Spleen (tissue), 11 donors: ENCODE results near the gene MPST. TPM values are rescaled to one million over a fixed set of nuclear protein-coding genes. Genes with fewer than 3 reads are reported as not detected.

Experiments used
- DNase-seq: peaks from one replicate; pipeline ENCODE4 v3.0.0-alpha.2; 2020
- H3K27ac ChIP-seq, 8 donors: fragments of 200-600 bp; sonication (generic) in 7 of 8; 1 replicate in 4 of 8; 2 replicates in 4 of 8; pipeline versions ENCODE4 v1.5.0 to v1.8.0; 2016 to 2021; ENCODE audit warnings: inconsistent platforms in 4 of 8, mild to moderate bottlenecking in 4 of 8, moderate library complexity in 1 of 8
- H3K27me3 ChIP-seq, 7 donors: fragments of 200-600 bp; sonication (generic) in 6 of 7; replicated peaks in 1 of 7; 1 replicate in 4 of 7; 2 replicates in 3 of 7; pipeline versions ENCODE4 v1.5.0 to v1.8.0; 2016 to 2021; ENCODE audit warnings: inconsistent platforms in 3 of 7, mild to moderate bottlenecking in 1 of 7
- H3K36me3 ChIP-seq, 6 donors: fragments of 200-600 bp; sonication (generic) in 5 of 6; 1 replicate in 4 of 6; 2 replicates in 2 of 6; pipeline versions ENCODE4 v1.5.0 to v1.8.0; 2016 to 2021; ENCODE audit warnings: inconsistent platforms in 2 of 6
- H3K4me1 ChIP-seq, 6 donors: fragments of 200-600 bp; sonication (generic) in 5 of 6; 1 replicate in 3 of 6; 2 replicates in 3 of 6; pipeline versions ENCODE4 v1.5.0 to v1.8.0; 2016 to 2021; ENCODE audit warnings: inconsistent platforms in 3 of 6
- H3K4me3 ChIP-seq, 8 donors: fragments of 200-600 bp; sonication (generic) in 7 of 8; 1 replicate in 4 of 8; 2 replicates in 4 of 8; pipeline versions ENCODE4 v1.5.0 to v1.8.0; 2016 to 2021; ENCODE audit warnings: inconsistent platforms in 4 of 8, mild to moderate bottlenecking in 4 of 8, moderate library complexity in 2 of 8
- H3K9me3 ChIP-seq, 8 donors: fragments of 200-600 bp; sonication (generic) in 7 of 8; 1 replicate in 4 of 8; 2 replicates in 4 of 8; pipeline versions ENCODE4 v1.5.0 to v1.8.0; 2016 to 2021; ENCODE audit warnings: inconsistent platforms in 4 of 8
- POLR2A ChIP-seq, 3 donors: fragments of 450-650 bp; IDR thresholded peaks; one replicate each; pipeline ENCODE4 v1.5.1; 2017; ENCODE audit warnings: antibody characterized with exemption in 3 of 3, mild to moderate bottlenecking in 1 of 3
- POLR2AphosphoS5 ChIP-seq, 3 donors: sonication (generic); formaldehyde crosslinking; IDR thresholded peaks; one replicate each; pipeline ENCODE4 v1.5.1; 2017; ENCODE audit warnings: antibody characterized with exemption in 3 of 3
- WGBS, 5 donors: extraction: QIAGEN DNeasy Blood & Tissue Kit in 3 of 5; methylation state at CpG; one replicate each; pipeline versions ENCODE4 v1.1.5 to v1.1.7; 2013 to 2018; 5-methylcytosine and 5-hydroxymethylcytosine counted together
- intact Hi-C: fragments of 100-400 bp; cut with DNase I; formaldehyde crosslinking; loops from one replicate; pipeline ENCODE4 v1.15.0; 2023; ENCODE audit warnings: low total_unique reads
- polyA plus RNA-seq, 3 donors: library from polyadenylated mRNA; stranded (reverse); fragments of 200-250 nt; gene quantifications; one replicate each; pipeline ENCODE4 v1.2.1, GENCODE V29; 2013
- total RNA-seq, 7 donors: library from RNA; depleted of rRNA in 3 of 7; stranded (reverse); fragments of >200 nt in 3 of 7; fragmentation: NEBNext Ultra II Directional in 4 of 7; extraction: Animal tissue kit (Norgen Biotek cat#: 25700) in 4 of 7; gene quantifications; one replicate each; pipeline versions ENCODE4 v1.1.0 to v1.2.1, GENCODE V29; 2016 to 2021
- TF ChIP-seq, protein P1 (sequence below), 11 experiments: fragments of 200-600 bp in 7 of 11; fragments of 450-650 bp in 4 of 11; sonication (generic) in 4 of 11; IDR thresholded peaks in 8 of 11; conservative IDR thresholded peaks in 3 of 11; 1 replicate in 7 of 11; 2 replicates in 4 of 11; pipeline versions ENCODE4 v1.4.0 to v1.8.0; 2016 to 2021; ENCODE audit warnings: antibody characterized with exemption in 11 of 11, inconsistent platforms in 4 of 11, mild to moderate bottlenecking in 1 of 11
- donor health status: healthy with polysubstance abuse.
- donor health status: DM: no; HTN: no; CAD: no; lungs with moderate emphysema.
- donor health status: DM: no; HTN: no; CAD: no.
- donor health status: Bipolar disorder and iron deficiency.
- donor health status: healthy.
- donor health status: DM: no; HTN: no; CAD: no.
- donor health status: DM: yes; HTN: yes; CAD: no.

Gene MPST
- total and polyA plus RNA-seq, 10 donors: 13.9 to 44.8 (median 29.9) TPM

GRCh38 chr22:37052386-37053309, 33.1 kb downstream of the MPST start:
- DNase-seq: peak; percentile 74
- TF ChIP-seq POLR2A (IDR thresholded peaks at IDR 0.05) (no peak), POLR2AphosphoS5 (IDR thresholded peaks at IDR 0.05) (no peak)
- TF ChIP-seq, protein P1, sequence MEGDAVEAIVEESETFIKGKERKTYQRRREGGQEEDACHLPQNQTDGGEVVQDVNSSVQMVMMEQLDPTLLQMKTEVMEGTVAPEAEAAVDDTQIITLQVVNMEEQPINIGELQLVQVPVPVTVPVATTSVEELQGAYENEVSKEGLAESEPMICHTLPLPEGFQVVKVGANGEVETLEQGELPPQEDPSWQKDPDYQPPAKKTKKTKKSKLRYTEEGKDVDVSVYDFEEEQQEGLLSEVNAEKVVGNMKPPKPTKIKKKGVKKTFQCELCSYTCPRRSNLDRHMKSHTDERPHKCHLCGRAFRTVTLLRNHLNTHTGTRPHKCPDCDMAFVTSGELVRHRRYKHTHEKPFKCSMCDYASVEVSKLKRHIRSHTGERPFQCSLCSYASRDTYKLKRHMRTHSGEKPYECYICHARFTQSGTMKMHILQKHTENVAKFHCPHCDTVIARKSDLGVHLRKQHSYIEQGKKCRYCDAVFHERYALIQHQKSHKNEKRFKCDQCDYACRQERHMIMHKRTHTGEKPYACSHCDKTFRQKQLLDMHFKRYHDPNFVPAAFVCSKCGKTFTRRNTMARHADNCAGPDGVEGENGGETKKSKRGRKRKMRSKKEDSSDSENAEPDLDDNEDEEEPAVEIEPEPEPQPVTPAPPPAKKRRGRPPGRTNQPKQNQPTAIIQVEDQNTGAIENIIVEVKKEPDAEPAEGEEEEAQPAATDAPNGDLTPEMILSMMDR (IDR thresholded peaks at IDR 0.05 in 8 of 11, conservative IDR thresholded peaks at IDR 0.05 in 3 of 11): no peak
- 82 to 88% (median 85%) methylated on average over 24 to 25 of the region's 25 CpGs for WGBS, 5 donors
- peaks cover 0 to 44% (median 18%) of the 10 kb centered on the region in 6 donors for H3K36me3 ChIP-seq
- H3K9me3 ChIP-seq: no peaks in the 10 kb centered on the region
- peak overlapping the region in 1 of 8 donors; percentile 63 for H3K27ac ChIP-seq
- H3K4me1 ChIP-seq: peaks cover 4 to 40% (median 27%) of the 10 kb centered on the region in 6 donors
- intact Hi-C loops: no loop called here
- H3K27me3 ChIP-seq: peaks cover 0 to 23% (median 0%) of the 10 kb centered on the region in 7 donors
- peak overlapping the region in 7 of 8 donors; percentile 50 to 93 (median 69) for H3K4me3 ChIP-seq

DNA sequence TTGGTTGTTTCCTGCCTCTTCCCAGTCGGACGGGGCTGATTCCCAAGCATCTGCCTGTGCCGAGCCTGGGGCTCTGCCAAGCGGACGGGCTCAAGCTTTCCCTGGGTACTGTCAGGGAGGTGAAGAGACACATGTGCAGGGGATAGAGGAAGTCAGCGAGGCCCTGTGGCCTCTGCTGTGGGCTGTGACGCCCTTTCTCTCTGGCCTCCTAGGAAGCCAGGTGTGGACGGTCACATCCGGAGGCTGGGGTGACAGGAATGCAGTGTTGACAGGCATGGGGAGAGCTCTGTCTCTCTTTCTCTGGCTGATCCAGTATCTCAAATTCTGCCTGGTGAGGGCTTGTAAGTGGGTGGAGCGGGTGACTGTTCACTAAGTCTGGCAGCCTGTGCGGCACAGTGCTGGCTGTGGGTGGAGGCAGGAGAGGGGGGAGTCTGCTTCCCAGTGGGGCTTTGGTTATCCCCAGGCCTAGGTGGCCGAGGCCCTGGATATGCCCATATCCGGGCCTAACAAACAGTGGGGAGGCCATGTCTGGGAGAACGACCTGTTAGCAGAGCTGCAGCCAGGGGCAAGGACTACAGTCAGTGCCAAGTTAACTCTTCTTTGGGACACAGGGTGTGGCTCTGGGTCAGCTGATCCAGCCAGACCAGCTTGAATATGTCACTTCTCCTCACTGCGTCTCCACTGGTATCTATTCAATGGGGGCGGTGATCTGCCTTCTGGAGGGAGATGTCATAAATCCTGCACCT, 33.9 kb downstream of the MPST start:
- no peak overlapping the region for H3K4me3 ChIP-seq
- 87 to 92% (median 89%) methylated on average over 12 to 16 of the region's 16 CpGs for WGBS, 5 donors
- peaks cover 0 to 23% (median 0%) of the 10 kb centered on the region in 7 donors for H3K27me3 ChIP-seq
- DNase-seq: no peak
- no peaks in the 10 kb centered on the region for H3K9me3 ChIP-seq
- TF ChIP-seq, protein P1 (IDR thresholded peaks at IDR 0.05 in 8 of 11, conservative IDR thresholded peaks at IDR 0.05 in 3 of 11): no peak
- TF ChIP-seq POLR2AphosphoS5 (IDR thresholded peaks at IDR 0.05) (no peak), POLR2A (IDR thresholded peaks at IDR 0.05) (no peak)
- intact Hi-C loops: no loop called here
- peaks cover 0 to 53% (median 24%) of the 10 kb centered on the region in 6 donors for H3K36me3 ChIP-seq
- peaks cover 4 to 40% (median 27%) of the 10 kb centered on the region in 6 donors for H3K4me1 ChIP-seq
- H3K27ac ChIP-seq: no peak overlapping the region

DNA sequence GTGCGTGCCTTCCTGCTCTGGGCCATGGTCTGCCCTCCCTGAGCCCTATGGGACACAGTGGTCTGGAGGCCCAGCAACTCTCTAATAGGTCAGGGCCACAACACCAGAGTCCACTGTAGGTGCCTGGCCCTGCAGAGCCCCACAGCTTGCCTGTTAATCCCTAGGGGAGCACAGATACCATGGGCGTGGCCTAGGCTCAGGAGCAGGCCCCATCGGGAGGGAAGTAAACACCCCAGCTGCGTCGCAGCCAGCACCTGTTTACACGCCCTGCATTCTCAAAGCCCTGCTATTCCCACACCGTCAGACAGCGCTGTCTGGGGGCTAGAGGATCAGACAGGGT, 34.5 kb downstream of the MPST start:
- Histone ChIP-seq H3K4me3 (no peak overlapping the region), H3K4me1 (peaks cover 4 to 40% (median 27%) of the 10 kb centered on the region in 6 donors), H3K36me3 (peaks cover 0 to 58% (median 28%) of the 10 kb centered on the region in 6 donors), H3K27me3 (peaks cover 0 to 23% (median 0%) of the 10 kb centered on the region in 7 donors), H3K27ac (no peak overlapping the region), H3K9me3 (no peaks in the 10 kb centered on the region)
- DNase-seq: no peak
- 63 to 87% (median 82%) methylated on average over 3 to 8 of the region's 8 CpGs for WGBS, 5 donors
- TF ChIP-seq POLR2A (IDR thresholded peaks at IDR 0.05): no peak
- TF ChIP-seq POLR2AphosphoS5 (IDR thresholded peaks at IDR 0.05): no peak
- TF ChIP-seq, protein P1 (IDR thresholded peaks at IDR 0.05 in 8 of 11, conservative IDR thresholded peaks at IDR 0.05 in 3 of 11): no peak
- intact Hi-C loops: no loop called here
